ENCODE results near the gene KCNAB2. TPM values are rescaled to one million over a fixed set of nuclear protein-coding genes. Genes with fewer than 3 reads are reported as not detected.

KCNAB2 gene
- polyA plus RNA-seq, 1 of the 3 experiments (the other 2 are of a cell fraction): 7.6 TPM

GRCh38 chr1:6027591-6027990, 18.1 kb upstream of the KCNAB2 start:
- ChIA-PET CTCF (no interaction called here), POLR2A (no interaction called here)
- WGBS (ENCODE audit: low lambda C conversion rate): 74% methylated on average over 7 of the region's 10 CpGs
- TF ChIP-seq RAD21 (IDR thresholded peaks at IDR 0.05; ENCODE audit: low read length) (no peak), USF2 (IDR thresholded peaks at IDR 0.05; ENCODE audit: borderline replicate concordance, low read depth, low read length) (no peak)
- Histone ChIP-seq H3K27ac (ENCODE audit: low read depth in 2 of 2, low read length in 1 of 2) (no peak overlapping the region), H3K9me2 (no peaks in the 10 kb centered on the region), H2AFZ (ENCODE audit: low read depth) (no peak overlapping the region), H3K9ac (no peak overlapping the region), H3K27me3 (ENCODE audit: insufficient read depth) (no peaks in the 10 kb centered on the region), H4K20me1 (ENCODE audit: insufficient read depth) (no peaks in the 10 kb centered on the region), H3K4me2 (no peak overlapping the region), H3K9me3 (no peaks in the 10 kb centered on the region), H3K4me1 (ENCODE audit: control insufficient read depth in 1 of 2, insufficient read depth in 2 of 2, low read depth in 1 of 2, low read length in 1 of 2) (no peaks in the 10 kb centered on the region; a peak in 1 of 4 replicates), H3K79me2 (ENCODE audit: insufficient read depth) (no peaks in the 10 kb centered on the region), H3F3A (replicated peaks; ENCODE audit: insufficient read depth) (no peaks in the 10 kb centered on the region), H3K4me3 (ENCODE audit: low read depth in 2 of 2, low read length in 1 of 2) (no peak overlapping the region), H3K36me3 (replicated peaks in 1 of 2; ENCODE audit: control insufficient read depth in 1 of 2, insufficient read depth in 2 of 2, low read length in 1 of 2) (no peaks in the 10 kb centered on the region)
- DNase-seq: no peak

DNA sequence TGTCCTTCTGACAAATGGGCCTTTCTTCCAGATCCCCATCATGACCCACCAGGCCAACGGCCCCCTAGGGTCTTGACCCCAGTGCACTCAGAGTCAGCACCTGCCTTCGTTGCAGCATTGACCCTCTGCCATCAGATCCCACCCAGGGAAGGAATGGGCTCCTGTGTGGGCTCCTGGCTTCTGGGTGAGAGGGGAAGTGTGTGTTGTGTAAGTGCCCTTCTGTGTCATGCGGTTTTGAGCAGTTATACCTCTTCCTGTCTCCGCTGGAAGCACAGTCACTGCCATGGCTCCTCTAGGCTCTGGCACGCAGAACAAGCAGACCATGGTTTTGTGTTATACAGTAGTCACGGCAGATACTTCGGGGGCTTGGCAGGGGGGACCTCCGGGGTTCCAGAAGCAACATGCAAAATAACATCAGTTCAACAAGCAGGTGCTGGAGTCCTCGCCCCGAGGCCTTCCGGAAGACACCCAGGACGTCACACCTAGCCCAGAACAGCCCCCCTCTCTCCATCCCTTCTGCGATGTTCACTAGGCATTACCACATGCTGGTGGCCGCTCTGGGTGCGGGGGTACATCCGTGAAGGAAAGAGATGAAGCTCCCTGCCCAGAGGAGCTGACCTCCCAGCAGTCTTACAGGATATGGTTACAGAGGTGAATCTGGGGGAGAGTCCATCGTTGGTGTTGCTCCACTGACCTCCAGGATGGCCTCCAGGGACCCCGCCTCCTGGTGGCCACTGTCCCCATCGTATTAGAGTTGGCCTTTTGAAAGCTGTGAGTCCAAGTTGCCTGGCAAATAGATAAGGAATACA, 17.4 kb upstream of the KCNAB2 start:
- no peak overlapping the region for H2AFZ ChIP-seq (ENCODE audit: low read depth)
- no peak overlapping the region for H3K4me2 ChIP-seq
- no peaks in the 10 kb centered on the region for H3K9me3 ChIP-seq
- no peaks in the 10 kb centered on the region for H3K27me3 ChIP-seq (ENCODE audit: insufficient read depth)
- POLR2A ChIA-PET: no interaction called here
- CTCF ChIA-PET: interaction anchor here (0.8 kb wide), 1 partner anchor 12 kb away, joined by 3 read pairs; no protein-coding TSS in a partner anchor
- H3K79me2 ChIP-seq (ENCODE audit: insufficient read depth): no peaks in the 10 kb centered on the region
- no peak for DNase-seq
- H3K9me2 ChIP-seq: no peaks in the 10 kb centered on the region
- no peaks in the 10 kb centered on the region for H4K20me1 ChIP-seq (ENCODE audit: insufficient read depth)
- H3K27ac ChIP-seq (ENCODE audit: low read depth in 2 of 2, low read length in 1 of 2): no peak overlapping the region
- H3K36me3 ChIP-seq (replicated peaks in 1 of 2; ENCODE audit: control insufficient read depth in 1 of 2, insufficient read depth in 2 of 2, low read length in 1 of 2): no peaks in the 10 kb centered on the region
- TF ChIP-seq CHD2 (IDR thresholded peaks at IDR 0.05; ENCODE audit: low read length, partially characterized antibody): no peak
- TF ChIP-seq ELF1 (IDR thresholded peaks at IDR 0.05): no peak
- TF ChIP-seq EZH2phosphoT487 (IDR thresholded peaks at IDR 0.05; ENCODE audit: borderline replicate concordance, low read depth): no peak
- TF ChIP-seq, protein P1, sequence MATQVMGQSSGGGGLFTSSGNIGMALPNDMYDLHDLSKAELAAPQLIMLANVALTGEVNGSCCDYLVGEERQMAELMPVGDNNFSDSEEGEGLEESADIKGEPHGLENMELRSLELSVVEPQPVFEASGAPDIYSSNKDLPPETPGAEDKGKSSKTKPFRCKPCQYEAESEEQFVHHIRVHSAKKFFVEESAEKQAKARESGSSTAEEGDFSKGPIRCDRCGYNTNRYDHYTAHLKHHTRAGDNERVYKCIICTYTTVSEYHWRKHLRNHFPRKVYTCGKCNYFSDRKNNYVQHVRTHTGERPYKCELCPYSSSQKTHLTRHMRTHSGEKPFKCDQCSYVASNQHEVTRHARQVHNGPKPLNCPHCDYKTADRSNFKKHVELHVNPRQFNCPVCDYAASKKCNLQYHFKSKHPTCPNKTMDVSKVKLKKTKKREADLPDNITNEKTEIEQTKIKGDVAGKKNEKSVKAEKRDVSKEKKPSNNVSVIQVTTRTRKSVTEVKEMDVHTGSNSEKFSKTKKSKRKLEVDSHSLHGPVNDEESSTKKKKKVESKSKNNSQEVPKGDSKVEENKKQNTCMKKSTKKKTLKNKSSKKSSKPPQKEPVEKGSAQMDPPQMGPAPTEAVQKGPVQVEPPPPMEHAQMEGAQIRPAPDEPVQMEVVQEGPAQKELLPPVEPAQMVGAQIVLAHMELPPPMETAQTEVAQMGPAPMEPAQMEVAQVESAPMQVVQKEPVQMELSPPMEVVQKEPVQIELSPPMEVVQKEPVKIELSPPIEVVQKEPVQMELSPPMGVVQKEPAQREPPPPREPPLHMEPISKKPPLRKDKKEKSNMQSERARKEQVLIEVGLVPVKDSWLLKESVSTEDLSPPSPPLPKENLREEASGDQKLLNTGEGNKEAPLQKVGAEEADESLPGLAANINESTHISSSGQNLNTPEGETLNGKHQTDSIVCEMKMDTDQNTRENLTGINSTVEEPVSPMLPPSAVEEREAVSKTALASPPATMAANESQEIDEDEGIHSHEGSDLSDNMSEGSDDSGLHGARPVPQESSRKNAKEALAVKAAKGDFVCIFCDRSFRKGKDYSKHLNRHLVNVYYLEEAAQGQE (IDR thresholded peaks at IDR 0.05; ENCODE audit: low read depth, low read length): no peak
- no peak for TF ChIP-seq GABPA (IDR thresholded peaks at IDR 0.05; ENCODE audit: low read depth)
- TF ChIP-seq MAX (IDR thresholded peaks at IDR 0.05; ENCODE audit: low read depth): no peak
- no peak for TF ChIP-seq RXRA (IDR thresholded peaks at IDR 0.05; ENCODE audit: borderline replicate concordance, low read depth)
- TF ChIP-seq FOXM1 (IDR thresholded peaks at IDR 0.05; ENCODE audit: low read depth): no peak
- TF ChIP-seq, protein P2, sequence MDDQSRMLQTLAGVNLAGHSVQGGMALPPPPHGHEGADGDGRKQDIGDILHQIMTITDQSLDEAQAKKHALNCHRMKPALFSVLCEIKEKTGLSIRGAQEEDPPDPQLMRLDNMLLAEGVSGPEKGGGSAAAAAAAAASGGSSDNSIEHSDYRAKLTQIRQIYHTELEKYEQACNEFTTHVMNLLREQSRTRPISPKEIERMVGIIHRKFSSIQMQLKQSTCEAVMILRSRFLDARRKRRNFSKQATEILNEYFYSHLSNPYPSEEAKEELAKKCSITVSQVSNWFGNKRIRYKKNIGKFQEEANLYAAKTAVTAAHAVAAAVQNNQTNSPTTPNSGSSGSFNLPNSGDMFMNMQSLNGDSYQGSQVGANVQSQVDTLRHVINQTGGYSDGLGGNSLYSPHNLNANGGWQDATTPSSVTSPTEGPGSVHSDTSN (IDR thresholded peaks at IDR 0.05): no peak
- TF ChIP-seq FOXJ3 (CRISPR knock-in tag; IDR thresholded peaks at IDR 0.05): no peak
- TF ChIP-seq TEAD4 (IDR thresholded peaks at IDR 0.05; ENCODE audit: borderline replicate concordance, insufficient read depth): no peak
- TF ChIP-seq MEF2A (IDR thresholded peaks at IDR 0.05; ENCODE audit: borderline replicate concordance, low read depth): no peak
- TF ChIP-seq SIN3A (IDR thresholded peaks at IDR 0.05; ENCODE audit: borderline replicate concordance, low read depth, low read length): no peak
- TF ChIP-seq TCF12 (IDR thresholded peaks at IDR 0.05): no peak
- TF ChIP-seq RCOR1 (IDR thresholded peaks at IDR 0.05; ENCODE audit: low read length): no peak
- no peak for TF ChIP-seq SMC3 (IDR thresholded peaks at IDR 0.05; ENCODE audit: low read depth, low read length)
- H3K4me3 ChIP-seq (ENCODE audit: low read depth in 2 of 2, low read length in 1 of 2): no peak overlapping the region
- no peak overlapping the region for H3K9ac ChIP-seq
- no peaks in the 10 kb centered on the region for H3F3A ChIP-seq (replicated peaks; ENCODE audit: insufficient read depth)
- no peaks in the 10 kb centered on the region; a peak in 1 of 4 replicates for H3K4me1 ChIP-seq (ENCODE audit: control insufficient read depth in 1 of 2, insufficient read depth in 2 of 2, low read depth in 1 of 2, low read length in 1 of 2)
- 68% methylated on average over 12 of the region's 19 CpGs for WGBS (ENCODE audit: low lambda C conversion rate)
